GM19467 (cell line): ENCODE measurements around the gene DDX49.
"Not testable (repeated sequence)": the region's sequence is repeated elsewhere in the genome, so short reads cannot be mapped to it uniquely, and the experiment has no call there.

Source experiments
- ATAC-seq: cut with Tn5 transposase; IDR thresholded peaks from one replicate; pipeline ENCODE4 v1.9.1; 2021; ENCODE audit warnings: mild to moderate bottlenecking, moderate library complexity; ENCODE audit not compliant: unreplicated experiment

DDX49 gene

GRCh38 chr19:18910010-18910409 is 9.5 kb upstream of the DDX49 start:
- no peak for ATAC-seq

- ATAC-seq, result no peak
Observed at GRCh38 chr19:18910801-18911436, 8.6 kb upstream of the DDX49 start.

- ATAC-seq, result no peak
Observed at GRCh38 chr19:18912933-18913332, 6.6 kb upstream of the DDX49 start.

GRCh38 chr19:18913466-18913865 is 6.0 kb upstream of the DDX49 start:
- ATAC-seq, result no peak

- ATAC-seq, result no peak
Observed at GRCh38 chr19:18915639-18916038, 3.9 kb upstream of the DDX49 start.

- ATAC-seq, result not testable (repeated sequence)
Observed at GRCh38 chr19:18917593-18917992, 1.9 kb upstream of the DDX49 start.

GRCh38 chr19:18919900-18920214 is 342 bp downstream of the DDX49 start:
- no peak for ATAC-seq

- ATAC-seq, result no peak
Observed at GRCh38 chr19:18920400-18920799, 885 bp downstream of the DDX49 start.

- no peak for ATAC-seq
Observed at GRCh38 chr19:18921593-18921992, 2.1 kb downstream of the DDX49 start.

- no peak for ATAC-seq
Observed at GRCh38 chr19:18922228-18922985, 2.9 kb downstream of the DDX49 start.

GRCh38 chr19:18924684-18925213 is 5.2 kb downstream of the DDX49 start:
- ATAC-seq, result no peak

- ATAC-seq, result no peak
Observed at GRCh38 chr19:18928018-18928805, 8.7 kb downstream of the DDX49 start.

- ATAC-seq, result no peak
Observed at GRCh38 chr19:18929311-18929710, 9.8 kb downstream of the DDX49 start.

GRCh38 chr19:18931316-18932162 is 12.0 kb downstream of the DDX49 start:
- no peak for ATAC-seq

- no peak for ATAC-seq
Observed at GRCh38 chr19:18932216-18932841, 12.8 kb downstream of the DDX49 start.

GRCh38 chr19:18933297-18933696 is 13.8 kb downstream of the DDX49 start:
- no peak for ATAC-seq

- ATAC-seq, result no peak
Observed at GRCh38 chr19:18939163-18939562, 19.6 kb downstream of the DDX49 start.

- no peak for ATAC-seq
Observed at GRCh38 chr19:18939922-18940768, 20.6 kb downstream of the DDX49 start.
